Heart right ventricle (tissue), 16 donors: ENCODE measurements around the gene SBNO1. TPM values are rescaled to one million over a fixed set of nuclear protein-coding genes. Genes with fewer than 3 reads are reported as not detected.

ENCODE experiments used
- ATAC-seq, 8 donors: fragments of 200-7000 bp; cut with Tn5 transposase; one replicate each; pipeline ENCODE4 v1.9.1; 2020; ENCODE audit warnings: mild to moderate bottlenecking in 8 of 8, moderate library complexity in 8 of 8, moderate number of reproducible peaks in 1 of 8
- DNase-seq, 2 donors: peaks; one replicate each; pipeline ENCODE4 v3.0.0-alpha.2; 2020
- H3K27ac ChIP-seq, 10 donors: fragments of 200-600 bp; sonication (generic) in 2 of 10; one replicate each; pipeline versions ENCODE4 v1.5.0 to v1.8.0; 2020 to 2022; ENCODE audit warnings: mild to moderate bottlenecking in 3 of 10
- H3K27me3 ChIP-seq, 7 donors: fragments of 200-600 bp; one replicate each; pipeline ENCODE4 v1.8.0; 2021 to 2022; ENCODE audit warnings: mild to moderate bottlenecking in 2 of 7
- H3K36me3 ChIP-seq, 9 donors: fragments of 200-600 bp; sonication (generic) in 1 of 9; one replicate each; pipeline versions ENCODE4 v1.5.0 to v1.8.0; 2020 to 2022; ENCODE audit warnings: mild to moderate bottlenecking in 2 of 9
- H3K4me1 ChIP-seq, 9 donors: fragments of 200-600 bp; sonication (generic) in 1 of 9; one replicate each; pipeline versions ENCODE4 v1.5.0 to v1.8.0; 2020 to 2022; ENCODE audit warnings: mild to moderate bottlenecking in 4 of 9
- H3K4me3 ChIP-seq, 10 donors: fragments of 200-600 bp; sonication (generic) in 2 of 10; one replicate each; pipeline versions ENCODE4 v1.5.0 to v1.8.0; 2020 to 2022; ENCODE audit warnings: mild to moderate bottlenecking in 7 of 10, moderate library complexity in 2 of 10
- H3K9me3 ChIP-seq, 11 donors: fragments of 200-600 bp in 10 of 11; sonication (generic) in 2 of 11; one replicate each; pipeline versions ENCODE4 v1.5.0 to v1.8.0; 2013 to 2022; ENCODE audit warnings: mild to moderate bottlenecking in 2 of 11, control low read depth in 1 of 11, moderate library complexity in 1 of 11
- WGBS, 2 donors: extraction: QIAGEN DNeasy Blood & Tissue Kit; methylation state at CpG; one replicate each; pipeline ENCODE4 v1.1.7; 2013; ENCODE audit warnings: inconsistent platforms in 1 of 2; 5-methylcytosine and 5-hydroxymethylcytosine counted together
- intact Hi-C, 10 donors: fragments of 100-400 bp; cut with DNase I; formaldehyde crosslinking; loops; one replicate each; pipeline versions ENCODE4 v1.11.1 to v1.14.2; 2022
- polyA plus RNA-seq, 2 donors: library from polyadenylated mRNA; stranded (reverse); fragments of 200-250 nt; gene quantifications; one replicate each; pipeline ENCODE4 v1.2.3, GENCODE V29; 2013
- total RNA-seq, 10 donors: library from RNA; stranded (reverse); fragmentation: NEBNext Ultra II Directional in 3 of 10; extraction: Animal tissue kit (Norgen Biotek cat#: 25700) in 3 of 10; gene quantifications; one replicate each; pipeline versions ENCODE4 v1.2.1 to v1.2.4, GENCODE V29; 2021 to 2023
- TF ChIP-seq, protein P1 (sequence below), 9 donors: fragments of 200-600 bp; sonication (generic) in 2 of 9; IDR thresholded peaks; one replicate each; pipeline versions ENCODE4 v1.5.0 to v1.8.0; 2021 to 2022; ENCODE audit warnings: antibody characterized with exemption in 9 of 9, mild to moderate bottlenecking in 5 of 9, moderate library complexity in 1 of 9
- donor health status: Arrhythmogenic right ventricular cardiomyopathy.
- donor health status: ischemic (EF 13 %, LVEDD 7.1; RV severe dilation, severe dysfunction).
- donor health status: healthy with polysubstance abuse.
- donor health status: DM: no; HTN: yes; CAD: no.
- donor health status: DM: no; HTN: no; CAD: no.
- donor health status: ischemic (EF 25% LVEDD 6.9; RV normal size, moderate dysfunction).
- donor health status: ischemic (EF 25% LVEDD 5.7; RV mildly dilated, moderate dysfunction).
- donor health status: healthy.
- donor health status: DM: yes; HTN: yes; CAD: no.
- donor health status: Ischemic cardiomyopathy.
- donor health status: ischemic (EF 35%, LVEDD 5.7; RV mildly dilated, moderate dysfunction).
- donor health status: nonischemic (EF 11% LVEDD 7.7; RV severe dilation, severe dysfunction).
- donor health status: DM: yes; HTN: yes; CAD: no.
- donor health status: PGD.
- donor health status: ischemic (EF 29% LVEDD 5.4; RV normal size, mild dysfunction).
- donor health status: nonischemic (EF 23%, LVEDD 6.1; RV moderate dilation, normal function).

SBNO1 gene
- total and polyA plus RNA-seq, 12 donors, result 4.1 to 32.1 (median 26.9) TPM

DNA sequence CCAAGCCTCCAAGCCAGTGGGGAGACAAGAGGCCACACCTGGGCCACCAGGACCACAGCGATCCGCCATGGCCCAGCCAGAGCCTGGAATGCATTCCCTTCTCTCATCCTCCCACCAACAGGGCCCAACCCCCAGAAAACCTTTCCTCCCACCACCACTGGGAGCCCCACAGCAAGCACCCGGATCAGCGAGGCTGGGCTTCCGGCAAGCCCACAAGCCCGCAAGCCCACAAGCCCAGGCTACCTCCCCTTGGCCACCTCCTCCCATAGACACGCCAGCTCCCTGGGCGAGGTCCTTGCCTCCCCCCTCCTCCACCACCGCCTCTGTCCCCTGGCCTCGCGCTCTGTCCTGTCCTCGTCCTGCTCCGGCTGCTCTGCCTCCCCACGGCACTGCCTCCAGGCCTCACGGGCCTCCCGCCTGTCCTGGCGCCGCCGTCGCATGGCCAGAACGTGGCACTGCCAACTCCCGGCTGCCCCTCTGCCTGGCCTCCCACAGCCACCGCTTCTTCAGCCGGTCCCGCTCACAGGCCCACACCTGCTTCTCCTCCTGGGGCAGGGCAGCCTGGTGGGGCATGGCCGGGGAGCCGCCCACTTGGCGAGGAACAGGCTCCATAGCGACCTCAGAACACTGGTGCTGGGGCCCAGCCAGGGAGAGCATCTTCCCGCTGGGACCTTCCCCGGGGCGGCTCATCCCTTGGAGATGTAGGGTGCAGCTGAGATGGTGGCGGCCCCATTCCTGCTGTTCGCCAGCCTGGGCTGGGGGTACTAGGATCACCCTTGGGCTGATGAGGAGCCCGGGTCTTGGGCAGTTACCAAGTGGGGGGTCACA, 98.6 kb downstream of the SBNO1 start:
- intact Hi-C loops, result loop anchor here in 2 of 10 donors (10.0 kb wide), 2 partner anchors 89 to 329 kb away; no protein-coding TSS in a partner anchor
- 89 to 90% methylated on average over 35 of the region's 35 CpGs for WGBS, 2 donors
- Histone ChIP-seq H3K4me3 (no peak overlapping the region), H3K27ac (no peak overlapping the region), H3K27me3 (no peaks in the 10 kb centered on the region), H3K9me3 (no peaks in the 10 kb centered on the region), H3K36me3 (peaks cover 0 to 62% (median 14%) of the 10 kb centered on the region in 9 donors), H3K4me1 (peaks cover 3 to 37% (median 30%) of the 10 kb centered on the region in 9 donors)
- ATAC-seq, result no peak
- TF ChIP-seq, protein P1, sequence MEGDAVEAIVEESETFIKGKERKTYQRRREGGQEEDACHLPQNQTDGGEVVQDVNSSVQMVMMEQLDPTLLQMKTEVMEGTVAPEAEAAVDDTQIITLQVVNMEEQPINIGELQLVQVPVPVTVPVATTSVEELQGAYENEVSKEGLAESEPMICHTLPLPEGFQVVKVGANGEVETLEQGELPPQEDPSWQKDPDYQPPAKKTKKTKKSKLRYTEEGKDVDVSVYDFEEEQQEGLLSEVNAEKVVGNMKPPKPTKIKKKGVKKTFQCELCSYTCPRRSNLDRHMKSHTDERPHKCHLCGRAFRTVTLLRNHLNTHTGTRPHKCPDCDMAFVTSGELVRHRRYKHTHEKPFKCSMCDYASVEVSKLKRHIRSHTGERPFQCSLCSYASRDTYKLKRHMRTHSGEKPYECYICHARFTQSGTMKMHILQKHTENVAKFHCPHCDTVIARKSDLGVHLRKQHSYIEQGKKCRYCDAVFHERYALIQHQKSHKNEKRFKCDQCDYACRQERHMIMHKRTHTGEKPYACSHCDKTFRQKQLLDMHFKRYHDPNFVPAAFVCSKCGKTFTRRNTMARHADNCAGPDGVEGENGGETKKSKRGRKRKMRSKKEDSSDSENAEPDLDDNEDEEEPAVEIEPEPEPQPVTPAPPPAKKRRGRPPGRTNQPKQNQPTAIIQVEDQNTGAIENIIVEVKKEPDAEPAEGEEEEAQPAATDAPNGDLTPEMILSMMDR (IDR thresholded peaks at IDR 0.05), result no peak
- DNase-seq, result no peak

GRCh38 chr12:123264642-123265041, 100.0 kb downstream of the SBNO1 start:
- intact Hi-C loops, result loop anchor here in 2 of 10 donors (10.0 kb wide), 2 partner anchors 90 to 330 kb away; no protein-coding TSS in a partner anchor
- Histone ChIP-seq H3K9me3 (no peaks in the 10 kb centered on the region), H3K4me1 (peaks cover 0 to 26% (median 20%) of the 10 kb centered on the region in 9 donors), H3K36me3 (peaks cover 0 to 76% (median 20%) of the 10 kb centered on the region in 9 donors), H3K27me3 (no peaks in the 10 kb centered on the region), H3K4me3 (no peak overlapping the region), H3K27ac (no peak overlapping the region)
- DNase-seq (no peak), ATAC-seq (no peak)
- TF ChIP-seq, protein P1 (IDR thresholded peaks at IDR 0.05), result peak in 4 of 9 donors; percentile 12 to 40 (median 22)
- WGBS, 2 donors, result 54 to 55% methylated on average over 7 of the region's 7 CpGs

DNA sequence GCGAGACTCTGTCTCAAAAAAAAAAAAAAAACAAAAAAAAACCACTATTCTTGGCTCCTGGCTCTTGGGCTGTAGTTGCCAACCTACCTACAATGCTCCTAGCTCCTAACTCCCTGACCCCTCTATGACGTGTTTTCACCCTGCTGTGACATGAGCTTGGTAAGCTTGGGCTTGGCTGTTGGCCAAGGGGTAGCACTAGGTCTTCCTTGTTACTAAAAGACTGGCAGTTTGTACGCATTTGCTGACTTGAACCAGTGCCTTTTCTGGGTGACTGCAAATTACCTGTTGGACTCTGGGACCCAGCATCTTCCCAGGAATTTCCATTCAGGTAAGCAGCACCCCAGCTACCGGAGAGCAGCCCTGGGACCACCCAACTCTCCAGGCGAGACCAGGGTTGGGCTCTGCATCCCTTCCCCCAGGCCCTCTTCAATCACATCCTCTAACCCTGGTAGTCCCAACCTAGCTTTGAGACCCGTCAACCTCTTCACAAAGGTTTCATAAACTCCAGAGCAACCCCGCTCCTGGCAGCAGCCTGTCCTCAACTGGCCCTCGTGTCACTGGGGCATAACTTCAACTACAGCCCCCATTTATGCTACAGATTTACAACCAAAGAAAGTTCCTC, 101.3 kb downstream of the SBNO1 start:
- intact Hi-C loops, result loop anchor here in 2 of 10 donors (10.0 kb wide), 2 partner anchors 91 to 331 kb away; no protein-coding TSS in a partner anchor
- H3K27me3 ChIP-seq, result no peaks in the 10 kb centered on the region
- no peaks in the 10 kb centered on the region for H3K9me3 ChIP-seq
- peaks cover 0 to 90% (median 27%) of the 10 kb centered on the region in 9 donors for H3K36me3 ChIP-seq
- peaks cover 0 to 12% (median 6%) of the 10 kb centered on the region in 9 donors for H3K4me1 ChIP-seq
- no peak for ATAC-seq
- TF ChIP-seq, protein P1 (IDR thresholded peaks at IDR 0.05), result no peak
- no peak for DNase-seq
- H3K27ac ChIP-seq, result no peak overlapping the region
- WGBS, 2 donors, result 87% methylated on average over 7 to 8 of the region's 8 CpGs
- no peak overlapping the region for H3K4me3 ChIP-seq

DNA sequence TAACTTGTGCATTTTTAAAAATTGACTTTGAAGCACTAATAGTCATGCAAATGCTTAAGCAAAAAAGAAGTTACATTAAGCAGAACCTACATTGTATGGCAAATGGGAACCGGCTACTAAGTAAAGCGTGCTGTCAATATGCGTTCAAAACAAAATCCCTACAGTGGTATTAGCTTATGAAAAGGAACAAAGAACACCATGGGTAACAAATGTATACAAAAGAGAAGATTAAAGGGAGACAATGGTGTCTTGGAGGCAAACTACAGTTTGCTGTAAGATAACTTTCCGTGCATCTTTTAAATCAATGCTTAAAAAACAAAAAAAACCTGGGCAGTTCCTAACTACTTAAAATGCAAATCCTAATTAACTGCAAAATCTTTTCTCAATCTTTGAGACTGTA, 103.5 kb downstream of the SBNO1 start:
- no peak for ATAC-seq
- no peaks in the 10 kb centered on the region for H3K9me3 ChIP-seq
- peaks cover 0 to 4% (median 0%) of the 10 kb centered on the region in 9 donors for H3K4me1 ChIP-seq
- H3K36me3 ChIP-seq, result peaks cover 0 to 100% (median 39%) of the 10 kb centered on the region in 9 donors
- intact Hi-C loops, result loop anchor here in 2 of 10 donors (10.0 kb wide), 2 partner anchors 94 to 334 kb away; no protein-coding TSS in a partner anchor
- DNase-seq, result no peak
- H3K27me3 ChIP-seq, result no peaks in the 10 kb centered on the region
- no peak overlapping the region for H3K4me3 ChIP-seq
- H3K27ac ChIP-seq, result no peak overlapping the region
- TF ChIP-seq, protein P1 (IDR thresholded peaks at IDR 0.05), result no peak
- WGBS, 2 donors, result 93% methylated on average over 4 of the region's 4 CpGs
